Fibroblast of skin of right biceps (primary cell): Measurements from ENCODE around the gene LIM2.

Experiments used
- DNase-seq: peaks from one replicate; pipeline ENCODE4 v3.0.0-alpha.2; 2013

The LIM2 gene

GRCh38 chr19:51394050-51394836 is 6.5 kb upstream of the LIM2 start:
- DNase-seq, result peak; percentile 99

DNA sequence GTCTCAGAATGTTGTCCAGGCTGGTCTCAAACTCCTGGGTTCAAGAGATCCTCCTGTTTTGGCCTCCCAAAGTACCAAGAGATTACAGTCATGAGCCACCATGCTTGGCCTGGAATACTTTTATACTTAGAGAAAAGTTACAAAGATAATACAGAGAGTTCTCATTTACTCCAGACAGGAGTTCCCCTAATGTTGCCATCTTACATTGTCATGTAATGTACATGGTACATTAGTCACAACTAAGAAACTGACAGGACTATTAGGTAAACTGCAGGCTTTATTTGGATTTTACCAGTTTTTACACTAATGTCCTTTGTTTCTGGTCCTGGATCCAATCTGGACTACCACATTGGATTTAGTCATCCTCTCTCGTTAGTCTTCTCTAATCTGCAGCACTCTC is 4.9 kb upstream of the LIM2 start:
- no peak for DNase-seq

DNA sequence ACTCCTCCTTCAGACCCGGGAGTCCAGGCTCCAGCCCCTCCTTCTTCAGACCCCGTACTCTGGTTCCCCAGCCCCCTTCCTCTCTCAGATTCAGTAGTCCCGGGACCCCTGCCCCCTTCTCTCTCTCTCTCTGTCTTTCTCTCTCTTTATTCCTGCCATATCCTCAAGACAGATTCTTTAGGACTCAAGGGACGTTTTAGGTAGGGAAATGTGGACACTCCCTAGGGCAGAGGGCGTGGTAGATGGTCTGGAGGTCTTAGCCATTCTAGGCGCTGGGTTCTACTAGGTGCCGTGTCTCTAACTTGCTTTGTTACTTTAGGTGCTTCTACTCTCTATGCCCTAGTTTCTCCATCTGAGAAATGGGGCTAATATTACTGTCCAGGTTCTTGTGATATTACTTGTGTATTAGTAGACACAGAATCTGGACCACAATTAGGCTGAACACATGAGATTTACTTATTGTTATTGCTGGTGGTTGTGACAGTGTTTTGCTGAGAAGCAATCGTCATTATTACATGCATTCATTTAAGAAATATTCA is 3.4 kb upstream of the LIM2 start:
- DNase-seq, result no peak

- no peak for DNase-seq
These were observed 1.4 kb upstream of the LIM2 start for GRCh38 chr19:51389143-51389542.

DNA sequence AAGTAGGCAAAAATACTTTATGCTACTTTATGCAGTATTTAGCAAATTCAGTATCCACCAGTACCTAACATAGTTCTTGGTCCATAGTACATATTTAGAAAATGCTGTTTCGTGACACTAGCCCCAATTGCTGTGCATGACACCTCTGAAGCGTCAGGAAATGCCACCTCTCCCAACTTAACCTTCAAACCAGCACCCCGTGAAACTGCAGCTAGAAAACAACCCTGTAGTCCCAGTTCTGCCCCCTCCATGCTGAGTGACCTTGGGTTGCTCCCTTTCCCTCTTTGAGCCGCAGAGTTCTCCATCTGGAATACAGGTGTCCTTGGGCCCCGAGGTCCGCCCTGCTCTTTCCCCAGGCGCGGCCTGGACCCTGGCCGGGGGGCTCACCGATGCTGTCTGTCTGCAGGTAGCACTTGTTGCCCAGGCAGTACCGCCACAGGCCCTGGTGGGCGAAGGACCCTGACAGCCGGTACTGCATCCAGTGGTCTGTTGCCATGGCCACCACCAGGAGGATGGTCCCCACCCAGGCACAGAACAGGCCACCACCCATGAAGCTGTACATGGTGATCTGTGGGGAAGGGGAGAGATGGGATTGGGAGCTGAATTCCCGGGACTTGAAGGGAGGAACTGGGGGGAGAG is 773 bp downstream of the LIM2 start:
- no peak for DNase-seq

GRCh38 chr19:51382004-51382403 is 5.8 kb downstream of the LIM2 start:
- DNase-seq, result no peak

DNA sequence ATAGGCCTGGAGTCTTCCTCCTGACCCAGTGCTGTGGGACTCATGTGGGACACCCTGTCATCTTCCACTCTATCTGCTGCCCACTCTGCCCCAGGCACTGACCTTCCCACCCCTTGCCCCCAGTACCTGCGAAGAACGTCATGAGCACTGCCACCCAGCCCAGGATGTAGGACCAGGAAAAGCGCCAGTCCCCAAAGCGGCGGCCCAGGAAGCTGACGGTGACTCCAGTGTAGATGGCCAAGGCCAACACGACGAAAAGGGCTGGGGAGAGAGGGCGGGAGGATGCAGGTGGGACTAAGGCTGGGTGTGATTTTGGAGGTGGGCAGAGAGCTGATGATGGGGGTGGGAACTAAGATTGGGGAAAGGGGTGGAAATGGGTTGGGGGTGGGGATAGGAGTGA is 7.4 kb downstream of the LIM2 start:
- DNase-seq, result no peak

GRCh38 chr19:51377422-51377821 is 10.4 kb downstream of the LIM2 start:
- DNase-seq, result no peak

- DNase-seq, result no peak
These were observed 12.1 kb downstream of the LIM2 start for GRCh38 chr19:51375504-51376221.

GRCh38 chr19:51372649-51373504 is 14.9 kb downstream of the LIM2 start, which contains the start of gene NKG7:
TSS of gene NKG7 (minus strand) at chr19:51372654. CDS start at chr19:51372535, 119 bp downstream.
- DNase-seq, result no peak

GRCh38 chr19:51372021-51372648 is 15.6 kb downstream of the LIM2 start:
- DNase-seq, result no peak

GRCh38 chr19:51371186-51371690 is 16.5 kb downstream of the LIM2 start:
- no peak for DNase-seq

DNA sequence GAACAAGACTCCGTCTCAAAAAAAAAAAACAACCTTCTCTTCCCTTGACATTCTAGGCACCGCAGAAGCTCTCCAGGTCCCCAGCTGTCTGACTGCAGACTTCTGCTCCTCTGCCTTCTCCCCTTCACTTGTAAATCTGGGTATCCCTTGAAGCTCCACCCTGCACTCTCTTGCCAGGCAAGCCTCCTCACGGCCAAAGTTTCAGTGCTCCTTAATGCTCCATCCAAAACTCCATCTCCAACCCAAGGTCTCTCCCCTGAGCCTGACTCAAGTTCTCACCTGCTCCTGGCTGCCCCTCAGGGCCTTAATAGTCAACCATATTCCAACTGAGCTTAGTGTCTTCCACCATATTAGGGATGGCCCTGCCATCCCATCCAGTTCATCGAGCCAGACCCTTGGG is 17.5 kb downstream of the LIM2 start:
- no peak for DNase-seq

GRCh38 chr19:51368366-51369282 is 19.1 kb downstream of the LIM2 start, which contains the start of gene CLDND2:
TSS of gene CLDND2 (minus strand) at chr19:51369003. CDS start at chr19:51368577, 426 bp downstream.
- no peak for DNase-seq

DNA sequence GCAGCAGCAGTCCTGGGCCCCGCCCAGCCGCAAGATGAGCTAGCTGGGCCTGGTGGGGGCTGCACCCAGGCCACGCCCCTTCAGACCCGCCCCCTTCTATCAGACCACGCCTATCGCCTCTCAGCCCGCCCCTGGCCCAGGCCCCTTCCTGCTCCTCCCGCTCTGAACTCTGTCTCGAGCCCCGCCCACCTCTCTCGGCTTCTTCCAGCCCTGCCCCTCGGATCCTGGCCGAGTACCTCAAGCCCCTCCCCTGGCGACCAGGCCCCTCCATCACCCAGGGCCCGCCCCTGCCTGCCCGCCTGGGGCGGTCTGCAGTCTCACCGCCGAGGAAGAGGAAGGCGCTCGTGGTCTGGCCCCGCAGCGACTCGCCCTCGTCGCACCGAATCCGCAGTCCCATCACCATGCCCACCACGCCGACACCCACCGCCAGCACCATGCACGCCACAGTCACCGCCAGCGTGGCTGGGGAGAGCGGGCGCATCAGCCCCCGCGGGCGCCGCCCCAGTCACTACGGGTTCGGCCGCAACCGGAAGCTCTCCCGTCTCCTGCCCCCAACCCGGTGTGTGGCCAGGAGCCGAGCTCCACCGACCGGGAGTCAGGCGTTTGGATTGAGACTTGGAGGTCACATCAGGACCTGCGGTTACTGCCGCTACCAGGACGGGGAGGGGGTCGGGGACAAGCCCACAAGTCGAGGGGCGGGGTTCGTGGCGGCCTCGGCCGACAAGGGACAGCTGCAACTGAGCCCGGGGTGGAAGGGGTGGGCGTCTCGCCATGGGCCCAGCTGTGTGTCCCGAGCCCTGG is 20.0 kb downstream of the LIM2 start:
- DNase-seq, result peak; percentile 99

GRCh38 chr19:51367255-51367564 is 20.6 kb downstream of the LIM2 start:
- no peak for DNase-seq

DNA sequence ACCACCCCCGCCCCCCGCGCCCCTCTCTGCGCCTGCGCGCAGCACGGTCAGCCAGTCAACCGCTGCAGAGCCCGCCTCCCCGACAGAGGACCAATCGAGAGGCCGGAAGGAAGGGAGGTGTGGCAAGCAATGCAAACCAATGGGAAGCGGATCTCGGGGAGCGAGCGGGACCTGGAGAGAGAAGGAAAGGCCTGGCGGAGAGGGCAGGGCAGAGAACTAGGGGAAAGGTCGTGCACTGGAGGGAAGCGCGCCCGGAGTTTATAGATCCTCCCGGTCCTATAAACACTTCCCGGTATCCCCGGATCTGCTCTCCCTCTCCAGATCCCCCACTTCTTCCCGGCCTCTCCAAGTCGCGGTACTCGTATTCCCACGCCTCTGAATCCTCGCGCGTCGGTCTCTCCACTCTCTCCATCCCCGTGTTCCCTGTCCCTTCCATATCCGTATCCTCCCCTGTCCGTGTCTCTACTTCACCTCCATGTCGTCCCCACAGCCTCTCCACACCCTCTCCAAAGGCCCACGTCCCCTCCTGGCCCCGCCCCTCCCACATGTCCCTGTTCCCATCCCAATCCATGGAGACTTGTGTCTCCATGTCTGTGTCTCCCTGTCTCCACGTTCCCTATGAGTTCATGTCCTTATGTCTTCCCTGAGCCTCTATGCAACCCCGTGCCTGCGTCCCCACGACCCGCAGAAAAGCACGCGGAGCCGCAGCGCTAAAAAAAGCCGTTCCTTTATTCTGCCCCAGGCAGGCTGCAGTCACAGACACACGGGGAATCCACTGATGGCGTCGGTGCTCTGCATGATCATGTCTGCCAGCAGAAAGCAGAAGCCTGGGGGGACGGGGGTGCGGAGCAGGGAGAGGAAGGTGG is 21.2 kb downstream of the LIM2 start:
- peak; percentile 98 for DNase-seq

- no peak for DNase-seq
These were observed 21.8 kb downstream of the LIM2 start, which contains the start of gene ETFB for GRCh38 chr19:51365965-51366388. TSS of gene ETFB (minus strand) at chr19:51366388. CDS start at chr19:51366326, 62 bp downstream.
